Calu3 (cell line): Measurements from ENCODE around the gene OTX2. TPM values are rescaled to one million over a fixed set of nuclear protein-coding genes. Genes with fewer than 3 reads are reported as not detected.

Experiments
- BruUV-seq: library from RNA; stranded (reverse); fragments of 400-500 nt; replicated peaks from 2 replicates; lab custom pipeline; 2021; lab: Mats Ljungman, UMichigan
- CTCF ChIA-PET: fragments of 300-600 bp; sonication (Branson Sonifier 250); formaldehyde crosslinking; loops from one replicate; lab custom pipeline; 2022; ENCODE audit warnings: antibody characterized with exemption; lab: Charles Lee
- DNase-seq: peaks from one replicate; pipeline ENCODE4 v3.0.0; 2022
- H3K27ac Mint-ChIP-seq: one replicate; pipeline ENCODE4 v1.8.0; 2022; ENCODE audit warnings: mixed read lengths; ENCODE audit not compliant: unreplicated experiment
- H3K27me3 Mint-ChIP-seq: one replicate; pipeline ENCODE4 v1.8.0; 2022; ENCODE audit warnings: mixed read lengths; ENCODE audit not compliant: unreplicated experiment
- H3K36me3 Mint-ChIP-seq: one replicate; pipeline ENCODE4 v1.8.0; 2022; ENCODE audit warnings: mild to moderate bottlenecking, moderate library complexity, mixed read lengths; ENCODE audit not compliant: insufficient read depth, unreplicated experiment
- H3K4me1 Mint-ChIP-seq: one replicate; pipeline ENCODE4 v1.8.0; 2022; ENCODE audit warnings: mild to moderate bottlenecking, low read depth, mixed read lengths; ENCODE audit not compliant: unreplicated experiment
- H3K4me3 Mint-ChIP-seq: one replicate; pipeline ENCODE4 v1.8.0; 2022; ENCODE audit warnings: mild to moderate bottlenecking, low read depth, moderate library complexity, mixed read lengths; ENCODE audit not compliant: unreplicated experiment
- H3K9me3 Mint-ChIP-seq: one replicate; pipeline ENCODE4 v1.8.0; 2022; ENCODE audit warnings: low read depth, mixed read lengths; ENCODE audit not compliant: unreplicated experiment
- intact Hi-C: fragments of 100-400 bp; cut with micrococcal nuclease; formaldehyde crosslinking; loops from one replicate; pipeline ENCODE4 v1.10.0; 2022; ENCODE audit not compliant: unreplicated experiment
- total RNA-seq: library from RNA; stranded (reverse); gene quantifications from 2 replicates; pipeline ENCODE4 v1.2.3, GENCODE V29; 2022
- TF ChIP-seq, protein P1 (sequence below): fragments of 200-600 bp; IDR thresholded peaks from one replicate; pipeline ENCODE4 v1.8.0; 2022; ENCODE audit warnings: antibody characterized with exemption; ENCODE audit not compliant: unreplicated experiment

The OTX2 gene
- total RNA-seq, 1 experiment from 2014 or later: not detected

DNA sequence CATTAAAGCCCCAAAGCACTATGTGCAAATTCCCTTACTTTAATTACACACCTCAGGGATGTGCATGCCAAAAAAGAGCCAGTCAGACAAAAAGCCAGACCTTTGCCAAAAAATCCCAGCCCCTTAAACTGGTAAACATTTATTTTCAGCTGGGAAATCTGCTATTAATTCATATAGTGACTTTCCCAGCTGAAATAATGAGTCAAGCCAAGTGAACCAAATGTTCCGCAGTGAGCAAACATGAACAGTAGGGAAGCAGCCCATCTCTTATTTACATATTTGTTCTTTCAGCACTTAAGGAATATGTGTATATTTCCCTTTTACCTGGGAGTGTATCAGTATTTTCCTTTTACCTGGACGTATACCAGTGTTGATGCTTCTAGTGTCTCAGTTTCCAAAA lies 44.0 kb upstream of the OTX2 start:
- H3K9me3 Mint-ChIP-seq: no peaks in the 10 kb centered on the region
- DNase-seq: no peak
- H3K27me3 Mint-ChIP-seq: peaks cover 64% of the 10 kb centered on the region
- no peaks in the 10 kb centered on the region for H3K4me1 Mint-ChIP-seq
- no TSS peak for BruUV-seq
- H3K36me3 Mint-ChIP-seq: no peaks in the 10 kb centered on the region
- intact Hi-C loops: no loop called here
- CTCF ChIA-PET: no interaction called here
- no peak overlapping the region for H3K4me3 Mint-ChIP-seq
- TF ChIP-seq, protein P1, sequence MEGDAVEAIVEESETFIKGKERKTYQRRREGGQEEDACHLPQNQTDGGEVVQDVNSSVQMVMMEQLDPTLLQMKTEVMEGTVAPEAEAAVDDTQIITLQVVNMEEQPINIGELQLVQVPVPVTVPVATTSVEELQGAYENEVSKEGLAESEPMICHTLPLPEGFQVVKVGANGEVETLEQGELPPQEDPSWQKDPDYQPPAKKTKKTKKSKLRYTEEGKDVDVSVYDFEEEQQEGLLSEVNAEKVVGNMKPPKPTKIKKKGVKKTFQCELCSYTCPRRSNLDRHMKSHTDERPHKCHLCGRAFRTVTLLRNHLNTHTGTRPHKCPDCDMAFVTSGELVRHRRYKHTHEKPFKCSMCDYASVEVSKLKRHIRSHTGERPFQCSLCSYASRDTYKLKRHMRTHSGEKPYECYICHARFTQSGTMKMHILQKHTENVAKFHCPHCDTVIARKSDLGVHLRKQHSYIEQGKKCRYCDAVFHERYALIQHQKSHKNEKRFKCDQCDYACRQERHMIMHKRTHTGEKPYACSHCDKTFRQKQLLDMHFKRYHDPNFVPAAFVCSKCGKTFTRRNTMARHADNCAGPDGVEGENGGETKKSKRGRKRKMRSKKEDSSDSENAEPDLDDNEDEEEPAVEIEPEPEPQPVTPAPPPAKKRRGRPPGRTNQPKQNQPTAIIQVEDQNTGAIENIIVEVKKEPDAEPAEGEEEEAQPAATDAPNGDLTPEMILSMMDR: no peak
- no peak overlapping the region for H3K27ac Mint-ChIP-seq

DNA sequence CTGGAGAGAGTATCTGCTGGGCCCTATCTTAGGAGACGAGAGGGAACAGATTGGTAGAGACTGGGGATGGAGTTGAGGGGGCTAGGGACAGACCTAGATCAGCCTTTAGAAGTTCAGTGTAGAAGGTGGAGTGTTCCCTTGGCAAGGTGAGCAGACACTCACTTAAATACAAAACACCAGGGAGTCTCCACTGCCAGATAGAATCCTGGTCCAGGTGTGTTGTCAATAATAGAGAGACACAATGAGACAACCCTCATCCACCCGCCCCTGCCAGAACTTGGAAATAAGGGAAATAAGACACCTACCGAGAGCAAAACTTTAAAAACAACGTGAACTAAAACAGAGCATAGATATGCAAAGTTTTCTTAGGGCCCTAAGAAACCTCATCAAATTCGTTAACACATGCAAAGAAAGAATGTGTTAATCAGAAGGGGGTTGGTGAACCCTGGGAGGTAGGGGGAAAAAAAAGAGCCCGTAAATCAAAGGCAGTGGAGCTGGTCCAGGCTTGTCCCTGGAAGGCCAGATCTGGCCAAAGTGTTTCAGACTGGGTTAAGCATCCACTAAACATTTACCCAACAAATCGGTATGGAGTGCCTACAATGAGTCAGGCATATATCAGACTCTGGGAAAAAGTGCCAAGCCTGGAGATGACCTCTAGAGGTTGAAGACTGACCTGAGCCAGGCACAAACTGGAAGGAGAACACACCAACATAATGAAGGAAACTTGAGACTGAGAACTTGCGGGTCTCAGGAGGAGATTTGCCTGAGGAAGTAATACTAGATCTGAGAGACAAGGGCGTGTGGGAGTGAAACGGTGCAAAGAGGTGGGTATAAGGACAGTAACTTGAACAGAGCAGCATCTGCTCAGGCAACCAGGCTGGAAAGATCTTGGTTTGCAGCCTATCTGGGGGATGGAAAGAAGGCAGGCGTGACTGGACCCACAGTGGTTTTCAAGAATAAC lies 37.0 kb upstream of the OTX2 start:
- BruUV-seq: no TSS peak
- TF ChIP-seq, protein P1: no peak
- Mint-ChIP-seq H3K27ac (no peak overlapping the region), H3K4me3 (no peak overlapping the region), H3K4me1 (no peaks in the 10 kb centered on the region), H3K9me3 (no peaks in the 10 kb centered on the region), H3K27me3 (peaks cover 50% of the 10 kb centered on the region), H3K36me3 (no peaks in the 10 kb centered on the region)
- intact Hi-C loops: no loop called here
- DNase-seq: no peak
- CTCF ChIA-PET: no interaction called here

DNA sequence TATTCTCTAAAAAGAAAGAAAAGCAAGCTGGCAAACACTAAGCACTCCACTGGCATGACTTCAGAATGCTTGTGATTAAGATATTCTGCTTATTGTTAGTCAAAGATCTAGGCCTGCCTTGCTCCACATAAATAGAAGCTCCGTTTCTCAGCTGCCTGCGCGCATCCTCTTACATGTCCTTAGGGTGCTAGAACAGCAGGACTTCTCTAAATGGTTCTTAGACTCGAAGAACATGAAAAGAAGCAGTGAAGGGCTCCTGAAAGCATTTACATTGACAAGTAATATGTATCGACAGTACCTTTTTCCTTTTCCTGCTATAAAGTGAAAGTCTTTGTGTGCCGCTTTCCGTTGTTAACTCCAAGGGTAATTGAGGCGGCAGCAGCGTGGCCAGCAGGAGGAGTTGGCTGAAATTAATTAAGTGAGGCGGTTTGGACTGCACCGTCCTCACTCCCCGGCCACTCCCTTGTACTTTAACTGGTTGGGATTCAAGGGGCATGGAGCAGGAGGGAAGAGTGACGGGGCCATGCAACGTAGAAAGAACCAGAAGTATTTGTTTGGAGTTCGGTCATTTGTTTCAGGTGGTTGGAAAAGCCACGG lies 34.2 kb upstream of the OTX2 start:
- H3K4me1 Mint-ChIP-seq: no peaks in the 10 kb centered on the region
- BruUV-seq: no TSS peak
- H3K9me3 Mint-ChIP-seq: no peaks in the 10 kb centered on the region
- H3K27me3 Mint-ChIP-seq: peaks cover 43% of the 10 kb centered on the region
- intact Hi-C loops: no loop called here
- H3K36me3 Mint-ChIP-seq: no peaks in the 10 kb centered on the region
- H3K4me3 Mint-ChIP-seq: no peak overlapping the region
- H3K27ac Mint-ChIP-seq: no peak overlapping the region
- TF ChIP-seq, protein P1: no peak
- DNase-seq: no peak
- CTCF ChIA-PET: no interaction called here

DNA sequence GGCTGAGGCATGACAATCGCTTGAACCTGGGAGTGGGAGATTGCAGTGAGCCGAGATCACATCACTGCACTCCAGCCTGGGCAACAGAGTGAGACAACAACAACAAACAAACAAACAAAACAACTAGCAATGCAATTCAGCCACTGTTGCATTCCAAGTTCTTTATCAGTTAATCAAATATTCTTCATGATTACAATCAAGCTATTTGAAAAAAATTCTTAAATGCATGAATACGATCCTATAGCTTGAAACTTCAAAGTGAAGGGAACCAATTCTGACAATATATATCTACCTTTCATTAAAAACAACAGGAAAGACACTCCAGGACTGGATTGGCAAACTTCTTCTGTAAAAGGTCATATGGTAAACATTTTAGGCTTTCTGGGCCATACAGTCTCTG lies 31.3 kb upstream of the OTX2 start:
- no peaks in the 10 kb centered on the region for H3K36me3 Mint-ChIP-seq
- H3K27me3 Mint-ChIP-seq: peaks cover 16% of the 10 kb centered on the region
- no peak for DNase-seq
- CTCF ChIA-PET: interaction anchor here (0.6 kb wide), 1 partner anchor 18 kb away, joined by 5 read pairs; no protein-coding TSS in a partner anchor
- no peak overlapping the region for H3K4me3 Mint-ChIP-seq
- no peak overlapping the region for H3K27ac Mint-ChIP-seq
- no peaks in the 10 kb centered on the region for H3K9me3 Mint-ChIP-seq
- BruUV-seq: no TSS peak
- TF ChIP-seq, protein P1: no peak
- no peaks in the 10 kb centered on the region for H3K4me1 Mint-ChIP-seq
- intact Hi-C loops: no loop called here
